ENCODE data around the gene COMMD1.
"Not testable (repeated sequence)": the region's sequence is repeated elsewhere in the genome, so short reads cannot be mapped to it uniquely, and the experiment has no call there.

The COMMD1 gene

DNA sequence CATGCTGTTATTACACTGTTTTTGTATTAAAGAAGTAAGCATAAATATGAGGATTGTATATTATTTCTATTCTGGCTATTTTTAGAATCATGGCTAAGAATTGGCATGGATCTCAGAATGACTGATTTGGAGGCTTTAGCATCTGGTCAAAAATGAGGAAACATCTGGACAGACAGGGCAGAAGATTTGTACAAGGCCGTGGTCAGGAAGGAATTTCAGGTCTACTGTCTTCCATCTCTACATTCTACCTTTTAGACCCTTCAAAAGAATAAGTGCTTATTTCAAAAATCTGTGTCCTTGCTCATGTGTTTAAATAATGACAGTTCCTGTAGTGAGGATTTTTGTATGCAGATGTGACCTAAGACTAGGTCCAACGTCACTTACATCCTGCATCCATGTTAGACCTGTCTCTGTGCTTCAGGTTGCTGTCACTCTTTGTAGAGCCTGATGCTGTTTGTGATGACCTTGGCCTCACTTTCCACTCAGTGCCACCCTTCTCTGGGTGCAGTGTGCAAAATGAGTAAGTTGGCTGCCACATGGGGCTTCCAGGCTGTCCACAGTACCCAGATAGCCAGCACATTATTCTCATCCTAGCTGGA lies 235.8 kb downstream of the COMMD1 start:
- DNase-seq (ENCODE audit: low read depth): no peak

DNA sequence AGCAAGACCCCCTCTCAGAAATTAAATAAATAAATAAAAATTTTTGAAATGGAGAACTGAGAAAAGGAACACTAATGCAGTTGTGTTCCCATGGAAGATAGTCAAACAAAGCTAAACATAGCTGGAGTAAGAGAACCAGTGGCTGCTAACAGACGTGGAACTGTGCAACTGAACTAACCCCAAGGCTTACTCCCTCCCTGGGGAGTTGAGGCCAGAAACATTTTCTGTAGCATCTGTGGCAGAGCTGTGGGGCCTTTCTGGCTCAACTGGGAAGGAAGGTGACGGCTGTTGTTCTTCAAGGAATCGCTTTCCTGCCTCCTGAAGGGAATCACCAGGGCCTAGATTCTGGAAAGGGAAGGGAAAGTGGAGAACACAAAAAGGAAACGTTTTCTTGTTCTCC lies 236.6 kb downstream of the COMMD1 start:
- no peak for DNase-seq (ENCODE audit: low read depth)

DNA sequence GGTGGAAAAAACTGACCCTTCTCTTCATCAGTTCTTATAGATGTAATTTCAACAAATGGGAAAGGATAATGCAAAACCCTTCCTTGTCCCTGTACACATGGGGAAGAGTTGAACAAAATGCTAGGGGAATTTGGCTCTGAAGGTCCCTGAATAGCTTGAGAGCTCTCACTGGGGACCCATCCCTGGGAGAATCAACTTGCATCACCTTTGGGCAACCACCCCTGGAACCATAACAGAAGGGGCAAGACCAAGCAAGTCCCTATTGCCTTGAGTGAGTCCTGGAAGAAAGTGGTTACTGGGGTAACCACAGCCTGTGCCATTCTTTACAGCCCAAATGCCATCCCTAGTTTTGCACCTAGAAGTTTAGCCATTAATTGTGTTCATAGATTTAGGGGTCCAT lies 238.2 kb downstream of the COMMD1 start:
- no peak for DNase-seq (ENCODE audit: low read depth)

DNA sequence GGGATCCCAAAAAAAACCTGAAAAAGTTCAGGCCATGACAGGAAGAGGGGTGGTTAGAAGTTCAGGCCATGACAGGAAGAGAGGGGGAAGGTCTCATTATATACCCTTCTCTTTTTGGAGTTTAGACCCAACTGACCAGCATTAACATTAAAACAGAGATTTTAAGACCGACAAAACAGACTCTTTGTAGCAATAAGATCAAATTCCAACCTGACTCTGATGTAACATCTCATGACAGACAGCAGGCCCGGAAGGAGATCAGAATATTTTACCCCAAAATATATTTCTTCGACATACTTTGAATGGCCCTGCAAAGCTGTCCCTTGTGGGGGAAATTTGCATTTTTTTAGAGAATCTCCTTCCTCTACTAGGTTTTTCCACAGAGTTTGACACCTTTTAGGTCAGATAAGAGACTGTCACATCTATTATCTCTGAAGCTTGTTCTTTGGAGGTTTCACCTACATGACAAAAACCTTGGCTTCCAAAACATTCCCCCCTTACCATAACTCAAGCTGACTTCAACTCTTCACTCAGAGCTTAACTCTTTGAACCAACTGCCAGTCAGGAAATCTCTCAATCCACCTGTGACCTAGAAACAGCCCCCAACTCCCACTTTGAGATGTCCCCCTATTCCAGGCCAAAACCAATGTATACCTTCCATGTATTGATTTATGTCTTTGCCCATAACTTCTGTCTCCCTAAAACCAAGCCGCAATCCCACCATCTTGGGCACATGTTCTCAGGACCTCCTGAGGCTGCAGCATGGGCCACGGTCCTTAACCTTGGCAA lies 239.4 kb downstream of the COMMD1 start:
- no peak for DNase-seq (ENCODE audit: low read depth)

DNA sequence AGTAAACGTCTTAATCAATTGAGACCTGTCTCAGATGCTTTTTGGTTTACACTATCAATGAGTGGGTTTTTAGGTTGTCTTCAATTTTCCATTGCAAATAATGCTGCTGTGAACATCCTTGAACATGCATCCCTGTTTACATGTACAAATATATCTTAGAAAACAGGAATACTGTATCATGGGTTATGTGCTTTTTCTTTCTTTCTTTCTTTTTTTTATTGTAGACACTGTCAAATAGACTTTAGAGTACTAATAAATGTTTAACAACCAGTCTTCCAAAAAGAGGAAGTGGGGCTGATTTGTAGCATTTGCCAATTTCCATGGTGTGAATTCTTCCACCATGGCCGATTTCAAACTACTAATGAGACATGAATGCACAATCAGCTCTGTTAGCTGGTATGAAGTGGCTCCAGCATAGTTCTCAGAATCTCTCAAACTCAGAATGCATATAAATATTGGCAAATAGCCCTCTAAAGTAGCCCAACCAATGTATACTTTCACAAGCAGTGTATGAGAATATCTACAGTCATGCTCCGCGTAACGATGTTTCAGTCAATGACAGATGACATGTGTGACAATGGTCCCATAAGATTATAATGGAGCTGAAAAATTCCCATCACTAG lies 240.1 kb downstream of the COMMD1 start:
- no peak for DNase-seq (ENCODE audit: low read depth)

DNA sequence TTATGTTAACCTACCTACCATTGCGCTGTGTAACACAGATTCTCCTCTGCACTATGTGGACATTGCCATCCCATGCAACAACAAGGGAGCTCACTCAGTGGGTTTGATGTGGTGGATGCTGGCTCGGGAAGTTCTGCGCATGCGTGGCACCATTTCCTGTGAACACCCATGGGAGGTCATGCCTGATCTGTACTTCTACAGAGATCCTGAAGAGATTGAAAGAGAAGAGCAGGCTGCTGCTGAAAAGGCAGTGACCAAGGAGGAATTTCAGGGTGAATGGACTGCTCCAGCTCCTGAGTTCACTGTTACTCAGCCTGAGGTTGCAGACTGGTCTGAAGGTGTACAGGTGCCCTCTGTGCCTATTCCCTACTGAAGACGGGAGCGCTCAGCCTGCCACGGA lies 241.3 kb downstream of the COMMD1 start:
- not testable (repeated sequence) for DNase-seq (ENCODE audit: low read depth)

DNA sequence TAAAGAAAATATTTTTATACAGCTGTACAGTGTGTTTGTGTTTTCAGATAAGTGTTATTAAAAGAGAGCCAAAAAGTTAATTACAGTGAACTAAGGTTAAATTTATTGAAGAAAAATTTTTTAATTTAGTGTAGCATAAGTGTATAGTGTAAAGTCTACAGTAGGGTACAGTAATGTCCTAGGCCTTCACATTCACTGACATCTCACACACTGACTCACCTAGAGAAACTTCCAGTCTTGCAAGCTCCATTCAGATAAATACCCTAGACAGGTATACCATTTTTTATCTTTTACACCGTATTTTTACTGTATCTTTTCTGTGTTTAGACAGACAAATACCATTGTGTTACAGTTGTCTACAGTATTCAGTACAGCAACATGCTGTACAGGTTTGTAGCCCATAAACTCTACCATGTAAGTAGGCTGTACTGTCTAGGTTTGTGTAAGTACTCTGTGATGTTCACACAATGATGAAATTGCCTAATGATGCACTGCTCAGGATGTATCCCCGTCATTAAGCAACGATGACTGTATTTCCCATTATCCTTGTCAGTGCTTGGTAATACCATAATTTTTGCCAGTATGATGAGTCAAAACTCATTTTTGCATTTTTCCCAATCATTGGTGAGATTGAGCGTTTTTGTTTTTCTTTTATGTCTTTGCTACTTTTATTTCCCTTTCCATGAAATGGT lies 242.3 kb downstream of the COMMD1 start:
- DNase-seq (ENCODE audit: low read depth): no peak

DNA sequence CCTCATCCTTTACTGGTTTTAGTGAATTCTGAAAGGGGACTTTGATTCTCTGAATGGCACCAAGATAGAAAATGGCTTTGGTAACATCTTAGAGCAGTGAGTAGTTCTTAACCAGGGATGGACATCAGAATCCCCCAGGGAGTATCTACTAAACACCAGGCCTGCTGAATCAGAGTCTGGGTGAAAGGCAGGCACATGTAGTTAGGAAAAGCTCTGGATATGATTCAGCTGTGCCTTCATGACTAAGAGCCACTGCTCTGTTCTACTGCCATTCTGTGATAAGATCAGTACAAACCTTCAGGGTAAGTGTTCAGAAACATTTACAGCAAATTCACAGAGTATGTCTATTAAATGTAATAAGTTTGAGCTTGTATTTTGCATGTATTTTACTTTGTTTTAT lies 244.2 kb downstream of the COMMD1 start:
- DNase-seq (ENCODE audit: low read depth): no peak

DNA sequence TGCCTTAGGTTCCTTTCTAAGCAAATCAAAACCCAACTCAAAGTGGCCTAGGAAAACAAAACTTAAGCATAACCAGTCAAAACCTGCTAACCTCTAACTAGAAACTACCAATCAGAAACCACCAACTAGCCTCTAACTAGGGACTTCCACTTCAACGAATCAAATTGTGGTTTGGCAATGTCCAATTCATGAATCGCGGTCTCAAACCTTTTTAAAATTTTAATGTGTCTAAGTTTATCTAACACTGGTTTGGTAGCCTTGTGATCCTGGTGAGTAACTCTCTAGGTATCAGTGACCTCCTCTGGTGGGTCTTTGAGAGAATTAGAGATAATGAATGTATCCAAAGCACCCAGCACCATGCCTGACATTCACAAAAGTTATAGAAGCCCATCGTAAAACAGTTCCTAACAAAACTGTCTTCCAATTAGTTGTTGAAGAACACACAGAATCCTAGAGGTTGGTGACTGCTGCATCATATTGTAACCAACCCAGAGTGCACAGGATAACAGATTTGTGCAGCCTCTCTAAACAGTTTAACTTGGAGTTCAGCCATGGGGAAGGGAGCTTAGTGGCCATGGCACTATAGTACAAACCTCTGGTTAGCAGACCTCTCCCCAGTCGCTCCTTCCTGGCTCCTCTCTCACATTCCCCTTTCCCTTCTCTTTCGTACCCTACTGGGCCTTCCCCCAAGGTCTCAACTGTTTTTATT lies 245.3 kb downstream of the COMMD1 start:
- DNase-seq (ENCODE audit: low read depth): no peak

DNA sequence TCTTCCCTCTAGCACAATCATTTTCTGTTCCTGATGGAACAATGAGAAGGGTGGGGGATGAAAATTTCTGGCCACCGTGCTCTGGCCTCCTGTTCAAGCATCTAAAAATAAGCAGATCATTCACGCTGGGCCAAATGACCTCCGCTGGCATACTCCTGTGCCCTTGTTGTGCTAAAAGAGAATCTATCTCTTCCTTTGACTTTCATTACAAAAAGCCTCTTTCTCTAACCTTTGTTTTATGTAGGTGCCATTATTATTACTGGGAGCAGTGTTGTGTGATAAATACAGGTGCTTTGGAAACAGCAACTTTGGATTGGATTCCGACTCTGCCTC lies 245.8 kb downstream of the COMMD1 start:
- DNase-seq (ENCODE audit: low read depth): no peak

DNA sequence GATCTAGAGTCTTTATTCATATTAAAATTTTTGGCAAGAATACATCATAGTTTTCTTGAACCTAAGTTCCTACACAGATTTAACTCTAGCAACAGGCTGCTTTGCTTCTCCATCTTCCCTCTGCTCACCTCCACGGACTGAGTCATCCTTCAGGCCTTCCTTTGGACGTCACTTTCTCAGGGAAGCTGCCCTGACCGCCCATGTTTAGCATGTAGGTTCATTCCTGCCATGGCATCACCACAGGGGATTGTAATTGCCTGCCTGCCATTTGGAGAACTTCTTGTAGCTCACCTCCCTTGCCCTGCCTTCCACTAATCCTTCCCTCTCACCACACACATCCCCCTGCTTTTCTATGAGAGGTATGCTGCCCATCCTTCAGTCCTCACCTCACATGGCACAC lies 246.5 kb downstream of the COMMD1 start:
- no peak for DNase-seq (ENCODE audit: low read depth)

DNA sequence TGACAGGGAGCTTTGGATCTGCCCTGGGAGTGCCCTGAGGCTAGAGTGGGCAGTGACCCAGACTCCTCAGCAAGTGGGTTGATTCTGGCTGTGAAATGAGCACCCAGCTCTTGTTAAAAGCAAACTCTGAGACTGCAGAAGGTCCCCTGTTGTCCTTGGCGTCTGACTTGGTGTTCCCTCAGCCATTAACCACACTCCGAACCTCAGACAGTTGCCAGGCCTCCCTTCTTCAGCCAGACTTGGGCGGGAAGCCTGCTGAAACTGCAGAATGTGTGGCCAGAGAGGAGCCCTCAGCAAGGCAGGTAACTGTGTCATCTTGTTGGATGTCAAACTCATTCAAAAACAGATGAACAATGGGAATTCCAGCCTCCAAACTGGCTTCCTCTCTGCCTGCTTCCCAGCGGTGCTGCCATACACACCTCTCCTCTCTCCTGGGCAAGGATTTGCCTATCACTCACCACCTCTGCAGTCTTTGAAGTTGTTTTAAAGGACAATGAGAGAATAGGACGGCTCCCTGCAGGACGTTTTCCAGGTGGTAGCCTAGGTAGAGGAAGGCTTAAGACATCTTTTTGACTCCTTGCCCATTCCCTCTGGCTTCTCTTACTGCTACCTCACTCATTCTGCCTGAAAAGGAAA lies 251.5 kb downstream of the COMMD1 start:
- no peak for DNase-seq (ENCODE audit: low read depth)

DNA sequence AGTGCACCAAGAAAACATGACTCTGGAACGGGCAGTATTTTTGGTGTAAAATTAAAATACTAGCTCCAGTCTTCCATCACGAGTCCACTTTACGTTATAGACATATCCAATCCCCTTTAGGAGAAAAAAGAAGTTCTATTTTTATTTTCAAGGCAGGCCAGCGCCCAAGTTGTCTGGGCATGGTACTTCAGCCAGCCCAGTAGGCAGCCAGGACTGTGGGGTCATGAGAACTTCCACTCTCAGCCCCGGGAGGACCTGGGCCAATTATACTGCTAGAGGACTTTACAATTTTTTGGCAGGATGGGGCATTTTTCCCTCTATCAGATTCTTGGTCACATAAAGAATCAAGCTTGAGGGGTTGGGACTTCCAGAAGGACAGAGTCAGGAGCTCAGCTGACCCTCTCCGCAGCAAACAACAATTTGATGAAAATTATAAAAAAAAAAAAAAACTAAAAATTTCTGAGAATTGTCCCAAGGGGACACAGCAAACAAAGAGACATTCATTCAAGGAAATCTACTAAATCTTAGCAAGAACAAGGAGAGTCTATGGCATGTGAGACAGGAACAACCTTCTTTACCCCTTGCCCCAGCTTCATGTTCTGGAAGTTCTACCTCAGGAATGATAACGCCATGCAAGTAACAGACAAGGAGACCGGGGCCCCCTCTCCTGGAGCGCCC lies 253.1 kb downstream of the COMMD1 start:
- DNase-seq (ENCODE audit: low read depth): no peak

DNA sequence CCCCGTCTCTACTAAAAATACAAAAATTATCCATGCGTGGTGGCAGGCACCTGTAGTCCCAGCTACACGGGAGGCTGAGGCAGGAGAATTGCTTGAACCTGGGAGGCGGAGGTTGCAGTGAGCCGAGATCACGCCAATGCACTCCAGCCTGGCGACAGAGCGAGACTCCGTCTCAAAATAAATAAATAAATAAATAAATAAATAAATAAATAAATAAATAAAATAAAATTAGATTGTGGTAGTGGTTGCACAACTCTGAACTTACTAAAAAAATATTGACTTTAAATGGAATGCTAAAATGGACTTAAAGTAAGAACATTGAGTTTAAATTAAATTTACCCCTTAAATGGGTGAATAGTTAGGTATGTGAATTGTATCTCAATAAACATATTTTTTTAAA lies 255.2 kb downstream of the COMMD1 start:
- DNase-seq (ENCODE audit: low read depth): not testable (repeated sequence)

DNA sequence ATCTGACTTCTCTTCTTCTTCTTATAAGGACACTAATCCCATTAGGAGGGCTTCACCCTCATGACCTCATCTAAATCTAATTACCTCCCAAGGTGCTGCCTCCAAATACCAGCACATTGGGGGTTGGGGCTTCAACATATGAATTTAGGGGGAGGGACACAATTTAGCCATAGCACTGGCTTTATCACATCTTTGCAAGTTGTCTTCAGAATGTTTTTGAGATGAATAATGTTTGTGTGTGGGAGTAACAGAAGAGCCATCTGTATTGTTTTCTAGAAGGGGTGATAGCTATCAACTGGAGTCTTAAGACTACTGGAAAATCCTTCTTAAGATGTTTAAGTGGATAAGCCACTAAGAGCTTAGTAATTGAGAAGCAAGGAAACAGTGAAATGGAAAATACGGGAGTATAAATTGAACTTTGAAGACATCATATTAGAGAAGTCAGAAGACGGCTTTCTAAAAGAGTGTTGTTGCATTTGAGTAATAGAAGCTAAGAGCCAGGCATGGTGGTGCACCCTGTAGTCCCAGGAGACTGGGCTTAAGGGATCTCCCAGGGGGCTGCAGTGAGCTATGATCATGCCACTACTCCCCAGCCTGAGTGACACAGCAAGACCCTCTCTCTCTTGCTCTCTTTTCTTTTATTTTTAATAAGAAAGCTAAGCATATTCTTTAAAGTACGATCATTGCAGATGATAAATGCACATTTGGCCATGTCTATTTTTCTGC lies 257.8 kb downstream of the COMMD1 start:
- DNase-seq (ENCODE audit: low read depth): no peak

DNA sequence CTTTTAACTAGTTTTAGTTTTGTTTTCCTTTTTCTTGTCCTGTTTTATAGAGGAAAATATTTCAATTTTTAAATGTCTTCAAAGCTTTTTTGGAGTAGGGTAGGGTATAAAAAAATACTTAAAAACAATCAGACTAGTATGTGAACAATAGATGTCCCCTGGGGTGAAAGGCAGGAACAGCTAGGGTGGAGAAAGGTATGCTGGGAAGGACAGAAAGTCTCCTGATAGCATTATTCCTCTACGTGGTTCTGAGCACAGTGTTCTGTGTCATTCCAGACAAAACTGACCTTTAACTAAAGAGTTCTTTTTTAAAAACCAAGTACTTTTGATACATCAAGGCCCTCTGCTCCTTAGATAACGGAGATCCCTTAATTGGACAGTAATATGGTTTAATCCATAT lies 258.4 kb downstream of the COMMD1 start:
- no peak for DNase-seq (ENCODE audit: low read depth)

DNA sequence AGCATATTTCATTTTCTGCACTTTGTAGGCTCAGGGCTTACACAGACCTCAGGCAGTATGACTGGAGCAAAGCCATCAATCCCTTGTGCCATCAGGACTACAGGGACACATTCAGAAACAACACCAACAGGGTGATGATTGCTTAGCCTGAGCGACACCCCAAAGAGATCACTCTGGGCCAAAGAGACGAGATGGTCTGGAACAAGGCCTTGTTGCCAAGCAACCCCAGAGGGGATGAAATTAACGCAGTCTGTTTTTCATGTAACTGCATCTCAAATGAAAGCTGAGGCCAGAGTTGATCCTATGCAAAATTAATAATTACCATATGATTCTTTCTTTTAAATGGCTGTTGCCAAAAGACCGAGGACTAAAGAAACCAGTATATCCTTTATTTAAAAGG lies 270.3 kb downstream of the COMMD1 start:
- no peak for DNase-seq (ENCODE audit: low read depth)

DNA sequence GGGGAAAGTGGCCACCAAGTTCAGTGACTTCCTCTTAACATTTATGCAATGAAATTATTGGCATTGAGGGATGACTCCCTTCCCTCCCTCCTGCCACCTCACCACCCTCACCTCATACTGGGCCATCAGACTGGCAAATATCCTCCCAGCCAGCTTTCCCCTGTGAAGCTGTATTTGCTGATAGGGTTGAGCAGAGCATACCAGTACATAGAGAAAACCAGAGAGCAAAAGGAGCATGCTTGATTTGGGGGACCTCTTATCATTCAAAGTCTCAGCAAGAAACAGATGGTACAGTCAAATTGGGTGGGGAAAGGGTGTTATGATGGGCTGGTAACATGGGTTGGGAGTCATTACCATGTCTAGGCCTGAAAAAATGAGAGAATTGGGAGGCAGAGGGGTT lies 271.3 kb downstream of the COMMD1 start:
- DNase-seq (ENCODE audit: low read depth): no peak

DNA sequence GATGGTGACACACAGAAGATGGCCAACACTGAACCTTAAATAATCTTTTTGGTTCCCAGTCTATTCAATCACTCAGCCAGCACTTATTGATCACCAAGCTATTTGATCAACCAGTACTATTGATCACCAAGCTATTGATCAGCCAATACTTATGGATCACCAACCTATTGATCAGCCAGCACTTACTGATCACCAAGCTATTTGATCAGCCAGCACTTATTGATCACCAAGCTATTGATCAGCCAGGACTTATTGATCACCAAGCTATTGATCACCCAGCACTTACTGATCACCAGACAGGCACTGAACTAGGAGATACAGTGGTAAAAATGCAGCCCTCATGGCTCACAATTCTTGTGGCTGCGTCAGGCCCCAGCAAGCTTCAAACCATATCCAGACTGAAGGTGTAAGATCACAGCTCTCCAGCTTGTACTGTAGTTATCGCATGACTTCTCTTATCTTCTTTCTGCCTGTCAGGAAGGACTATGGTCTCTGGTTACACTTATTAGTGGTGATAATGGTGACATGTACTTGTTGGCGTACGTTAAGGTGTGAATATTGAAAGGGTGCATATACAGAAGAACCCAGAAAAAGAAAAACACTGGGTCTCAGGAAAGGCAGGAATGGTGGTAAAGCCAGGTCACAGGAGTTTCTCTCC lies 272.0 kb downstream of the COMMD1 start:
- no peak for DNase-seq (ENCODE audit: low read depth)

DNA sequence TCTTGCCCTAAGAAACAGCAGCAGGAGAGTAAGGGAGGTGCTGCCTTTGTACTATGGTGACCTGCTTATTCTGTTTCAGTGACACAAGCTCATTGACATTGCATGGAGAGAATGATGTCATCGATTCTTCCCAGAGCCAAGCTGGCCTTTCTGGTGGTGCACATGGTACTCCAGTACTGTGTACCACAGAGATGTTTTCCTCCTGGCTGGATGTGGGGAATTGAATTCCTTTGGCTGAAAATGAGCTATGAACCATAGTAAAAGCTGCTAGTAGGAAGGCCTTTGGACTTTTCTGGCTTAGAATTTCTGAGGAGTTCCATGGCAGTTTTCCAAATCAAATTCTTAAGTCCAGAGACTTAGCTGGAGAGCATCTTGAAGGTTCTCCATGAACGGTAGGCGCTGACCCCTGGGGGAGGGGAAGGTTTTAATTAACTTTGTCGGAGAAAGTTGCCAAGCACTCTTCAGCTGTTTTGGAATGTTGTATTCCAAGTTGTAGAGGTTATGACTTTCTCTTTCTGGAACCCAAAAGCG lies 273.3 kb downstream of the COMMD1 start:
- DNase-seq (ENCODE audit: low read depth): no peak
